Mesenchymal stem cell (in vitro differentiated cells and primary cell): ENCODE results near the gene WAPL.
"Not testable (repeated sequence)": the region's sequence is repeated elsewhere in the genome, so short reads cannot be mapped to it uniquely, and the experiment has no call there.

ENCODE experiments used
- DNase-seq: peaks from one replicate; pipeline ENCODE4 v3.0.0-alpha.2; 2013
- H2AFZ ChIP-seq: one replicate; pipeline ENCODE4 v1.6.1; 2013; ENCODE audit warnings: low read depth, mild to moderate bottlenecking, control low read depth, inconsistent platforms, low read length, moderate library complexity
- H2AK5ac ChIP-seq: 2 replicates; pipeline ENCODE4 v1.6.1; 2013; ENCODE audit warnings: low read length, moderate library complexity, mild to moderate bottlenecking, inconsistent platforms; ENCODE audit not compliant: severe bottlenecking
- H2BK120ac ChIP-seq: one replicate; pipeline ENCODE4 v1.6.1; 2013; ENCODE audit warnings: low read depth, mild to moderate bottlenecking, inconsistent platforms, low read length, moderate library complexity
- H2BK12ac ChIP-seq, 2 experiments: one replicate each; pipeline ENCODE4 v1.6.1; 2013; ENCODE audit warnings: inconsistent platforms in 2 of 2, low read length in 2 of 2, mild to moderate bottlenecking in 2 of 2, moderate library complexity in 2 of 2, control low read depth in 1 of 2
- H2BK15ac ChIP-seq: one replicate; pipeline ENCODE4 v1.6.1; 2013; ENCODE audit warnings: mild to moderate bottlenecking, low read depth, inconsistent platforms; ENCODE audit not compliant: poor library complexity, severe bottlenecking
- H2BK5ac ChIP-seq: 2 replicates; pipeline ENCODE4 v1.6.1; 2013; ENCODE audit warnings: low read depth, mild to moderate bottlenecking, low read length, control low read depth, inconsistent platforms; ENCODE audit not compliant: poor library complexity, severe bottlenecking
- H3K14ac ChIP-seq, 2 experiments: one replicate each; pipeline ENCODE4 v1.6.1; 2013; ENCODE audit warnings: inconsistent platforms in 2 of 2, low read length in 2 of 2, control low read depth in 1 of 2, mild to moderate bottlenecking in 1 of 2, moderate library complexity in 1 of 2
- H3K18ac ChIP-seq, 2 experiments: one replicate each; pipeline ENCODE4 v1.6.1; 2013; ENCODE audit warnings: inconsistent platforms in 2 of 2, low read length in 2 of 2, control low read depth in 1 of 2, low read depth in 1 of 2, mild to moderate bottlenecking in 1 of 2
- H3K23ac ChIP-seq, 2 experiments: one replicate each; pipeline ENCODE4 v1.6.1; 2013; ENCODE audit warnings: inconsistent platforms in 2 of 2, low read length in 2 of 2, mild to moderate bottlenecking in 2 of 2, moderate library complexity in 2 of 2, control low read depth in 1 of 2
- H3K27ac ChIP-seq: 2 replicates; pipeline ENCODE4 v1.5.1; 2013; ENCODE audit warnings: mild to moderate bottlenecking, moderate library complexity, low read length, control low read depth, inconsistent platforms; ENCODE audit not compliant: poor library complexity, severe bottlenecking
- H3K27me3 ChIP-seq, 2 experiments: 2 replicates each; pipeline versions ENCODE4 v1.6.1 to v1.7.0; 2013; ENCODE audit warnings: low read length in 2 of 2, mild to moderate bottlenecking in 2 of 2, moderate library complexity in 2 of 2, control low read depth in 1 of 2, inconsistent platforms in 1 of 2; ENCODE audit not compliant: control insufficient read depth in 1 of 2, insufficient read depth in 1 of 2
- H3K36me3 ChIP-seq, 2 experiments: 2 replicates each; pipeline versions ENCODE4 v1.6.1 to v1.7.0; 2013; ENCODE audit warnings: low read length in 2 of 2, control low read depth in 1 of 2, inconsistent platforms in 1 of 2, low read depth in 1 of 2, mild to moderate bottlenecking in 1 of 2; ENCODE audit not compliant: insufficient read depth in 2 of 2, control insufficient read depth in 1 of 2
- H3K4ac ChIP-seq, 2 experiments: one replicate each; pipeline ENCODE4 v1.6.1; 2013; ENCODE audit warnings: inconsistent platforms in 2 of 2, low read length in 2 of 2, mild to moderate bottlenecking in 2 of 2, moderate library complexity in 2 of 2, control low read depth in 1 of 2, low read depth in 1 of 2
- H3K4me1 ChIP-seq: 2 replicates; pipeline ENCODE4 v1.6.1; 2013; ENCODE audit warnings: low read depth, low read length, control low read depth; ENCODE audit not compliant: control insufficient read depth, insufficient read depth
- H3K4me2 ChIP-seq: 2 replicates; pipeline ENCODE4 v1.6.1; 2013; ENCODE audit warnings: low read length, mild to moderate bottlenecking, inconsistent platforms; ENCODE audit not compliant: poor library complexity, severe bottlenecking
- H3K4me3 ChIP-seq, 2 experiments: 2 replicates each; pipeline versions ENCODE4 v1.5.1 to v1.7.0; 2013; ENCODE audit warnings: low read length in 2 of 2, mild to moderate bottlenecking in 2 of 2, control low read depth in 1 of 2, low read depth in 1 of 2; ENCODE audit not compliant: insufficient read depth in 1 of 2
- H3K79me1 ChIP-seq: replicated peaks from 2 replicates; pipeline ENCODE4 v1.6.1; 2013; ENCODE audit warnings: mild to moderate bottlenecking, control low read depth, low read length, inconsistent platforms; ENCODE audit not compliant: poor library complexity, severe bottlenecking
- H3K9ac ChIP-seq: 2 replicates; pipeline ENCODE4 v1.7.0; 2013; ENCODE audit warnings: mild to moderate bottlenecking, low read length, moderate library complexity
- H3K9me3 ChIP-seq: 2 replicates; pipeline ENCODE4 v1.7.0; 2013; ENCODE audit warnings: mild to moderate bottlenecking, low read length; ENCODE audit not compliant: control insufficient read depth
- H4K8ac ChIP-seq: one replicate; pipeline ENCODE4 v1.6.1; 2013; ENCODE audit warnings: inconsistent platforms, mild to moderate bottlenecking, low read length, moderate library complexity
- H4K91ac ChIP-seq: one replicate; pipeline ENCODE4 v1.6.1; 2013; ENCODE audit warnings: mild to moderate bottlenecking, low read length, inconsistent platforms
- WGBS: methylation state at CpG from one replicate; pipeline ENCODE4 v1.1.7; 2013; ENCODE audit warnings: mixed read lengths; 5-methylcytosine and 5-hydroxymethylcytosine counted together

WAPL gene

DNA sequence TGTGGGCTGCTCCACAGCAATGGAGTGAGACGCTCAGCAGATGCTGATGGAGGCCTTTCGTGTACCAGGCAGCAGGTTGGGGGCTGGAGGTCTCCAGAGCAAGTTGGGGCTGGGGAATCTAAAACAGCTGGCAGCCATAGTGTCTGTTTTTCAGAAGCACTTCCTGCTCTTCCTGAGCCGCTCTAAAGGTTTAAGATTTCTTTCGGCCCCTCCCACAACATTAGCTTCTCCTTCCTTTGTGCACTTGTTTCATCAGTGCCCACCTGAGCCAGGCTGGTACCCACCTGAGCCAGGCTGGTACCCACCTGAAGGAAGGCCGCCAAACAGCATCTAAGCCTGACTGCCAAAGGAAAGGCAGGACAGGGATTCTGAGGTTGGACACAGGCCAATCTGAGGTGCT is 18.4 kb upstream of the WAPL start:
- no peak overlapping the region for H2BK15ac ChIP-seq
- DNase-seq, result no peak
- H2BK120ac ChIP-seq, result no peak overlapping the region
- H3K23ac ChIP-seq, result no peak overlapping the region
- H2AFZ ChIP-seq, result no peak overlapping the region
- H2AK5ac ChIP-seq, result no peak overlapping the region
- no peaks in the 10 kb centered on the region for H3K36me3 ChIP-seq
- H3K27me3 ChIP-seq, result no peaks in the 10 kb centered on the region
- H2BK5ac ChIP-seq, result no peak overlapping the region
- no peak overlapping the region for H3K4me2 ChIP-seq
- H3K18ac ChIP-seq, result no peak overlapping the region
- no peak overlapping the region for H4K91ac ChIP-seq
- no peaks in the 10 kb centered on the region for H3K9me3 ChIP-seq
- peaks cover 8% of the 10 kb centered on the region for H3K4me1 ChIP-seq
- no peak overlapping the region for H3K4me3 ChIP-seq
- no peak overlapping the region for H2BK12ac ChIP-seq
- H3K9ac ChIP-seq, result no peak overlapping the region
- no peaks in the 10 kb centered on the region for H3K79me1 ChIP-seq
- H3K14ac ChIP-seq, result no peak overlapping the region
- H4K8ac ChIP-seq, result no peak overlapping the region
- H3K4ac ChIP-seq, result no peak overlapping the region
- WGBS, result 85% methylated on average over 5 of the region's 5 CpGs
- H3K27ac ChIP-seq, result no peak overlapping the region

DNA sequence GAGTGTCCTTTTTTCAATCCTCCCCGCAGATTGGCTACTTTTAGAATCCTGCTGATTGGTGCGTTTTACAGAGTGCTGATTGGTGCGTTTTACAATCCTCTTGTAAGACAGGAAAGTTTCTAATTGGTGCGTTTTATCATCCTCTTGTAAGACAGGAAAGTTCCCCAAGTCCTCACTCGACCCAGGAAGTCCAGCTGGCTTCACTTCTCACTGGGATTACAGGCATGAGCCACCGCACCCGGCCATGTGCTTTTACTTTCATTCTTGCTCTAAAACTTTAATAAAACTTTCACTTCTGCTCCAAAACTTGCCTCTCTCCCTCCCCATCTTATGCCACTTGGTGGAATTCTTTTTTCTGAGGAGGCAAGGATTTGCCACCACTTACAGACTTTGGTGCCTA is 17.0 kb upstream of the WAPL start:
- no peak overlapping the region for H3K14ac ChIP-seq
- no peak overlapping the region for H2AFZ ChIP-seq
- H3K79me1 ChIP-seq, result no peaks in the 10 kb centered on the region
- DNase-seq, result peak; percentile 22
- WGBS, result 90% methylated on average over 7 of the region's 7 CpGs
- no peak overlapping the region for H3K4ac ChIP-seq
- no peak overlapping the region for H3K9ac ChIP-seq
- no peak overlapping the region for H2BK15ac ChIP-seq
- no peak overlapping the region for H3K27ac ChIP-seq
- no peak overlapping the region for H3K4me2 ChIP-seq
- no peak overlapping the region for H3K23ac ChIP-seq
- H3K36me3 ChIP-seq, result no peaks in the 10 kb centered on the region
- no peak overlapping the region for H2BK5ac ChIP-seq
- no peak overlapping the region for H3K18ac ChIP-seq
- H4K91ac ChIP-seq, result no peak overlapping the region
- no peaks in the 10 kb centered on the region for H3K27me3 ChIP-seq
- no peaks in the 10 kb centered on the region for H3K9me3 ChIP-seq
- no peak overlapping the region for H2BK120ac ChIP-seq
- peaks cover 9% of the 10 kb centered on the region for H3K4me1 ChIP-seq
- no peak overlapping the region for H3K4me3 ChIP-seq
- no peak overlapping the region for H4K8ac ChIP-seq
- no peak overlapping the region for H2BK12ac ChIP-seq
- H2AK5ac ChIP-seq, result no peak overlapping the region

DNA sequence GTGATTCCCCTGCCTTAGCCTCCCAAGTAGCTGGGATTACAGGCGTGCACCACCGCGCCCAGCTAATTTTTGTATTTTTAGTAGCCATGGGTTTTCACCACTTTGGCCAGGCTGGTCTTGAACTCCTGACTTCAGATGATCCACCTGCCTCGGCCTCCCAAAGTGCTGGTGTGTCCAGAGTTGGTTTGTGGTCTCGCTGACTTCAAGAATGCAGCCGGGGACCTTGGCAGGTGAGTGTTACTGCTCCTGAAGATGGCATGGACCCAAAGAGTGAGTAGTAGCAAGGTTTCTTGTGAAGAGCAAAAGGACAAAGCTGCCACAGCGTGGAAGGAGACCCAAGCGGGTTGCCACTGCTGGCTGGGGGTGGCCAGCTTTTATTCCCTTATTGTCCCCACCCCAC is 16.4 kb upstream of the WAPL start:
- not testable (repeated sequence) for H2AK5ac ChIP-seq, H3K9me3 ChIP-seq
- 95% methylated on average over 6 of the region's 8 CpGs for WGBS

DNA sequence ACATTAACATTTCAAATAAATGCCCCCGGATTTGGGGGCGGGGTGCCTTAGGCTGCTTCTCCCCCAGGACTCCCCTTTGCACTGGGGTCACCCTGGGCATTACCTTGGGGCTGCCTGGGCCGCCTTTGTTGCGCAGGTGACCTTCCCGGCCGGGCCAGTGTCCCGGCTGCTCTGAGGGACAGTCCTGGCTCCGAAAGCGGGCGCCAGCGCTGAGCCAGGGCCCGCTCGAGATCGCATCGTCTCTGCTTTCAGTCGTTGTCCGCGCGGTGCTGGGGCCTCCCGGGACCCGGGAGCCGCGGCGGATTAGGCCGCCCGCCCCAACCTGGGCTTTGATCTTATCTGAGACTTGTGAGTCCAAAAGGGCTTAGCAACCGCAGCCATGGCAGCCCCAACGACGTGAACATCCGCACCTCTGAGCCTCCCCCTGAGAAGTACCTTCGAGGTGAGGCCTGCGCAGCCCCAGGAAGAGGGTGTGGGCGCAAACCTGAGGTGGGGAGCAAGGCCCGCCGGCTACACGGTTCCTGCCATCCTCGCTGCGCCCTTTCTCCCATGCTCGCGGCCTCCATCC is 14.8 kb upstream of the WAPL start:
- Histone ChIP-seq H2AK5ac (no peak overlapping the region), H2BK15ac (no peak overlapping the region), H3K36me3 (no peaks in the 10 kb centered on the region), H3K79me1 (no peaks in the 10 kb centered on the region), H3K4me1 (peaks cover 9% of the 10 kb centered on the region), H2BK120ac (no peak overlapping the region), H3K9me3 (no peaks in the 10 kb centered on the region), H4K91ac (no peak overlapping the region), H3K4me3 (no peak overlapping the region), H4K8ac (peak overlapping the region; percentile 66), H2BK5ac (no peak overlapping the region), H3K18ac (no peak overlapping the region), H2AFZ (no peak overlapping the region), H3K14ac (no peak overlapping the region), H2BK12ac (no peak overlapping the region), H3K23ac (no peak overlapping the region), H3K4ac (no peak overlapping the region), H3K9ac (no peak overlapping the region), H3K27ac (no peak overlapping the region), H3K4me2 (peak overlapping the region; percentile 46), H3K27me3 (no peaks in the 10 kb centered on the region)
- WGBS, result 42% methylated on average over 40 of the region's 40 CpGs
- no peak for DNase-seq

More for the DNA sequence above, 16.4 kb upstream of the WAPL start:
- H2BK15ac ChIP-seq, H3K79me1 ChIP-seq, H4K8ac ChIP-seq, H2BK5ac ChIP-seq, H3K36me3 ChIP-seq, H3K14ac ChIP-seq, H2BK120ac ChIP-seq, H3K27ac ChIP-seq, H2BK12ac ChIP-seq, H3K4ac ChIP-seq, H4K91ac ChIP-seq, DNase-seq, H3K4me2 ChIP-seq, H3K27me3 ChIP-seq, H3K18ac ChIP-seq, H2AFZ ChIP-seq, H3K23ac ChIP-seq, H3K4me3 ChIP-seq, H3K9ac ChIP-seq, H3K4me1 ChIP-seq: not testable (repeated sequence)
